AG09319 (cell line): ENCODE data around the gene THSD4.

Experiments
- DNase-seq: peaks from one replicate; pipeline ENCODE4 v3.0.0-alpha.2; 2010; ENCODE audit warnings: low read depth; ENCODE audit errors: extremely low read depth
- CTCF ChIP-seq: IDR thresholded peaks from 2 replicates; pipeline ENCODE4 v1.5.1; 2011; ENCODE audit warnings: low read depth, mild to moderate bottlenecking, inconsistent platforms, low read length, moderate library complexity

The THSD4 gene

GRCh38 chr15:71600237-71600636, 485.0 kb downstream of the THSD4 start:
- TF ChIP-seq CTCF = no peak
- no peak for DNase-seq

GRCh38 chr15:71601038-71601834, 486.0 kb downstream of the THSD4 start:
- TF ChIP-seq CTCF = no peak
- DNase-seq = no peak

- no peak for DNase-seq
- TF ChIP-seq CTCF = no peak
These were observed 488.1 kb downstream of the THSD4 start for GRCh38 chr15:71603379-71603778.

GRCh38 chr15:71607383-71607782, 492.1 kb downstream of the THSD4 start:
- no peak for TF ChIP-seq CTCF

GRCh38 chr15:71610728-71611552, 495.7 kb downstream of the THSD4 start:
- TF ChIP-seq CTCF = no peak
- no peak for DNase-seq

More at GRCh38 chr15:71607383-71607782, 492.1 kb downstream of the THSD4 start:
- no peak for DNase-seq

GRCh38 chr15:71611553-71612396, 496.5 kb downstream of the THSD4 start:
- no peak for DNase-seq
- TF ChIP-seq CTCF = no peak
